ENCODE measurements around the gene SEC63.
A peak's percentile ranks its signal among the peaks of the same experiment; 100 is the strongest.

Gene SEC63

DNA sequence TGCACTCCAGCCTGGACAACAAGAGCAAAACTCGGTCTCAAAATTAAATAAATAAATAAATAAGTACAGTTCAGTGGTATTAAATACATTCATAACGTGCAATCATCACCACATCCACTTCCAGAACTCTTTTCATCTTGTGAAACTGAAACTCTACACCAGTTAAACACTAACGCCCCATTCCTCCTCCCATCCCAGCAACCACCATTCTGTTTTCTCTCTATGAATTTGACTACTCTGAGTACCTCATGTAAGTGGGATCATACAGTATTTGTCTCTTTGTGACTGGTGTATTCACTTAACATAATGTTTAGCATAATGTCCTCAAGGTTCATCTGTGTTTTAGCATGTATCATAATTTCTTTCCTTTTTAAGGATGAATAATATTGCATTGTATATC lies 104.8 kb downstream of the SEC63 start:
- DNase-seq: no peak

DNA sequence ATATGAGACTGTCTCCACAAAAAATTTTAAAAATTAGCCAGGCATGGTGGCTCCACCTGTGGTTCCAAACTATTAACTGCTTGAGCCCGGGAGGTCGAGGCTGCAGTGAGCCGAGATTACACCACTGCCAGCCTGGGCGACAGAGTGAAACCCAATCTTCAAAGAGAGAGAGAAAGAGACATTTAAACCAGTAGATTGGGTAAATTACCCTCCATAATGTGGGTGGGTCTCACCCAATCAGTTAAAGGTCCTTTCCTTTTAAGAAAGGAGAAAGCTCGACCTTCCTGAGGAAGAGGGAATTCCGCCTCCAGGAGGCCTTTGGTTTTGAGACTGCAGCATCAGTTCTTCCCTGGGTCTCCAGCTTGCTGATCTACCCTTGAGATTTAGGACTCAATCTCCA lies 108.7 kb downstream of the SEC63 start:
- no peak for DNase-seq

DNA sequence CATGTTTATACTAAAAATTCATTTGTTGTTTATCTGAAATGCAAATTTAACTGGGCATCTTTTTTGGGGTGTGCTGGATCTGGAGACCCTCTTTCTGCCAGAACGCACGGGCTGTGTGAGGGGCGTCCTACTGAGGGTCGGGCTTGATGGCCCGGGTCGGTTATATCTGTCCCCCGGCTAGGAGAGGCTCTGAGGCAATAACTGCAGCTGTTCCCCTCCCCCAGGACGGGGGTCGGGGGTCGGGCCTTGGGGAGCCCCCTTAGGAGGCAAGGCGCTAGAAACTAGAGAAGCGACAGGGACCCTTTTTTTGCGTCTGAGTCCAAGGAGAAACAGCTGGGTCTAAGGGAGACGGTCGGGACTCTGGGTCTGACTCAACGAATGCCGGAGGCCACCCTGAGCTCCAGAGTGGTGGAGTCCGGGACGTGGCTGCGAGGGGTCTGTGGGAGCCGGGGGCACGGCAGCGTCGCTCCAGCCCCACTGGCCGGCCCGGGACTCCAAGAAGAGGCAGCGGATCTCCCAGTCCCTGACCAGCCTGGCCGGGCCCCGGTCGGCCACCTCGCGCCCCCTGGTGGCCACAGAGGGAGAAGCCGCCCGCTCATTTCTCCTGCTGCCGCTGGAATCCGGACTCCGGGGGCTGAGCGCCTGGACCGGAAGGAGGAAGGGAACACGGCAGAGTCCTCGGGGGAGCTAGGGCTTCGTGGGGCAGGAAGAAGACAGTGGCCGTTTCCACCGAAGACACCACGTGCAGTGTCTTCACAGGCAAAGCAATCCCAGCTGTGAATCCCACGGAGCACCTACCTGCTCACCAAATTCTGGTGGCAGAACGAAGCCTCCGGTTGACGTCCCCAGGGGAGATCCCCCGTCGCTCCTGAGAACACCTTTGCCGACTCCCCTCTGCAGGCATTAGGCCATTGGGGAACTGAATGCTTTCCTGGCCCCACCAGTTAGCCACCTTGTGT lies 109.9 kb downstream of the SEC63 start:
- peak; percentile 78 for DNase-seq

DNA sequence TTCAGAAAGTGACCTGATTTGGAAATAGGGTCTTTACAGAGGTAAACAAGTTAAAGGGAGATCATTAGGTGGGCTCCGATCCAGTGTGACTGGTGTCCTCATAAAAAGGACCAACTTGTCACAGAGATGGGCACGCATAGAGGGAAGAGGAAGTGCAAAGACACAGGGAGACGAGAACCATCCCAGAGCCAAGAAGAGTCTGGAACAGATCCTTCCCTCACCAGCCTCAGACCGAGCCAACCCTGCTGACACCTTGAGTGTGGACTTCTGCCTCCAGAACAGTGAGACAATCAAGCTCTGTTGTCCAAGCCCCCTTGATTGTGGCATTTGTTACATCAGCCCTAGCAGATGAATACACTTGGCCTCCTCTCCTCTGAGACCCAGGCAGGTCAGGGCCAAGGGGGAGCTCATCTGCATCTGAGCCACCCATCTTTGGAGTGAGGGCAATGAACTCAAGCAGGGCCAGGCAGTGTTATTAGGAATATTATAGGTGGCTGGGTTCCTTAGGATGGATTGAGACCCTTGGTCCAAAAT lies 111.7 kb downstream of the SEC63 start:
- DNase-seq: no peak

DNA sequence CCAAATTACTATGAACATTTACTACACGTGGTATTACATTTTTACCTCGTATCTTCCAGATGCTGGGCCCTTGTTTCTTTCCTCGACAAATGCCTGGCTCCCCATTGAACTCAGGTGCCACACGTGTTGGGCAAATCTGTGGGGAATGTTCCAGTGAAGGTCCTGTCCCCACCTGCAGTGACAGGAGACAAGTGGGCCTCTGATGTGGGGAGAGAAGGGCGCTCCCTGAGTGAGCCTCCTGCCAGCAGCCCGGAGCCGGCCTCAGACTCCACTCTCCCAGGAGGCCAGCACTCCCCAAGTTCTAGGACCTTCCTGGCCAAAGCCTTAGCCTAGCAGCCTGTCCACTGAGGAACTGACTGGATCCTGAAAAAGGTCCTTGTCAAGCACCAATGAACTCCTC lies 112.2 kb downstream of the SEC63 start:
- DNase-seq: no peak

DNA sequence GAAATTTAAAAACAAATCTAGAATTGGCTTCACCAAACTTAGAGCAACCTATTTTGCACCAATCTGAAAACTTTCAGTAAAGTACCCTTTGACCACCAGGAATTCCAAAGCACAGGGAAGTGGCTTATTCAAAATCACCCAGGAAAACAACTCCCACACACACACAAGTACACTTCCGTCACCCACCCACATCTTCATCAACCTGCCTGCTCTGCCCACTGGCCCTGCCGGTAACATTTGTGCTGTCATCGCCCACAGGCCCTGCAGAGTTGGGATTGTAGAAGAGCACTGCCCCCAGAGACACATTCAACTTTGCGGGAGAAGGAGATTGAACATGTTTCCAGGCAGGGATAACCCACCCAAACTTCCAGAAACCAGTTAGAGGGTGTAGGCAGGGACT lies 114.6 kb downstream of the SEC63 start:
- DNase-seq: peak; percentile 40

DNA sequence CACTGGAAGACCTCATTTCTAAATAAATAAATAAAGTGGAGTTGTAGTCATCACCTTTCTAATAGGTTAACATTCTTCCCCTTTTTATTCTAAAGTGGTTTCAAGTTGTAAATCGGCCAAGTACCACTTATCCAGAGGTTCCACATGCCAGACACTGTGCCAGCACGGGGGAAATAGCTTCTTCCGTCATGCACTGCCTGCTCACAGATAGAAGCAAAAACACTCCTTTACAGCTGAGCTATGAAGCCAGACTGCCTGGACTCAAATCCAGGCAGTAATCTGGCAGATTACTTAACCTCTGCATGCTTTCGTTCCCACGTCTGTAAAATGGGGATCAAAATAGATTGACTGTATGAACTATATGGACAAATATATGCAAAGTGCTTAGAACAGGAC lies 116.7 kb downstream of the SEC63 start:
- no peak for DNase-seq

DNA sequence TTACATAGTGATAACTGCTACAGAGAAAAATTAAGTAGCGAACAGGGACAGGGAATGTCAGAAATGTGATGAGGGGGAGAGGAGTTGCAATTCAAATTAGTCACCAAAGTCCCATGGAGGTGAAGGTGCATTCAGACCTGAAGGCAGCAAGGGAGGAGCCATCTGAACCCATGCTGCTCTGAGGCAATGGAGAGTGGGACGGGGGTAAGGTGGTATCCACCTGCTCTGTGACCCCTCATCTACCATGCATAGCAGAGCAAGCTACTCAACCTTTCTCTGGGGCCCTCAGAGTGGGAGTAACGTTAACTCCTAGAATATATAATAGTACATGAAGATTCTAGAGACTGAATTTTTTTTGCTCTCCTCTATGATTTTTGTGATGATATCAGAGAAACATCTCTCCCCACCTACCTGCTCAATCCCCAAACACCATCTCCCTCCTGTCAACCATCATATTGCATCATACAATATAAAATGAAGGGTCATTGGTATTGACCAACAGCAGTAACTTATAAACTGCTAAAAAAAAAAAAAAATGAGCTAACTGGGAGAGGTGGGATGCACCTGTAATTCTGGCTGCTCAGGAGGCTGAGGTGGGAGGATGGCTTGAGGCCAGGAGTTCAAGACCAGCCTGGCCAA lies 117.3 kb downstream of the SEC63 start:
- DNase-seq: no peak

DNA sequence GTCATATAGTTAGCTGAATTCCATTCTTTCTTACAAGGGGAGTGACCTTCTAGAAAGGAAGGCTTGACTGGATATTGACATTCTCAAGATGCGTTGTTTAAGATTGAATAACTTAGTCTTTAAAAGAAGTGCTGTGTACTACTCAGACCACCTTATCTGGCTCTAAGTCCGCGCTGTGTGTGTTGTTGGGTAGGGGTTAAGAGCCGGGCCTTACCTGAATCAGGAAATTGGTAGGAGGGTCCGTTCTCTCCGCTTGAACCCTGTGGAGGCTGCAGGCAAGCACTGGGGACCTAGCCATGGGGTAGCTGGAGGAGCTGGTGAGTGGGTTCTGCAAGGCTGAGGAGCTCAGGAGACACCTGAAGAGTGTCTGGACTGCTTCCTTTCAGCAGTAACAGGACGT lies 124.9 kb downstream of the SEC63 start:
- DNase-seq: no peak

DNA sequence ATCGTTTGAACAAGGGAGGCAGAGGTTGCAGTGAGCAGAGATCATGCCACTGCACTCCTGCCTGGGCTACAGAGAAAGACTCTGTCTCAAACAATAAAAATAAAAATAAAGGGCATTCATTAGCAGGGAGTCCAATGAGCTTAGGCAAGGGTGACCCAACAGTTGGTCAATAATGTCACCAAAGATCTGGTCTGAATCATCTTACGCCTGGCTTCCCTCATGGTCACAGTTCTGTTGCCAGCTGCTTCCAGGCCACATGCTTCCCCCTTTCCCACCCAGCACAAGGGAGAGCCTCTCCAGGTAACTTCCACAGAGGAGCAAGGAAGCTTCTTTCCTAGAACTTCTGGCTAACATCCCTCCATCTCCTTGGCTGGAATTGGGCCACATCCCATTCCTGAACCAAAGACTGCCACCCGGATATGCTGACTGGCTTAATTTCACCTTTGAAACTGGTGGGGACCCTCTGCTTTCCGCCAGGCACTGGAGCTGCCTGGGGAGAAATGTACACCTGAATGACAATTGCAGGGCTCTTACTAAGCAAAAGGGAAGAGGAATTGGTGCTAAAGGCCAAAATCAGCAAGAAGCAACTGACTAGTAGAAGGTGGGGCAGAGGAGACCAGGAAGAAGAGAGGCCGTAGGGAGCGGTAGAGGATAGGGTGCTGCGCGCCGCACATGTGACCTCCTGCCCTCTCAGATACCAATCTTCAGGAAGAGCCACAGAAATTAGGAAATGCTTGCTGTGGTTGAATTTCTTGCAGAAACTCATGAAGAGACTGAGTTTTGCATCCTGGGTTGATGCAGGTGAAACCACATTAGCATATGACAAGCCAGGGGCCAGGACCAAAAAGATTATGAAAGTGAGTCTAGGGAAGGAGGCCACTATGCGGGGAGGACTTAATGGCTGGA lies 125.6 kb downstream of the SEC63 start:
- DNase-seq: no peak

DNA sequence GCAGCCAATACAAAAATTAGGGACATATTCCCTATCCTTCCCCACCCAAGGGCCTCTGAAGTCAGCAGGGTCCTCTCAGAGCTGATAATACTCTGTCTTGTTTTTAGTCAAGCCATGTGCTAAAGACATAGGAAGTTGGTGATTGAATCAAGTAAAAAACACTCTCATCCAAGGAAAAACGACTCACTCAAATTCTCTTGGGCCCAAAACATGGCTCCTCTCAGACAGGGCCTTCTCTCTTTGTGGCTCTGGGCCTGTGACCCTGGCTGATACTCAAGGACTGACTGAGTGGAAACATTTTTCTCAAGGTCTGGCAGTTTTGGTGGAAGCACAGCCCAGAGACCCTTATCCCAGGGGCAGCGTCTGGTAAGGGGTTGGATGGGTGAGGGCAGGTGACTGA lies 127.9 kb downstream of the SEC63 start:
- DNase-seq: no peak

DNA sequence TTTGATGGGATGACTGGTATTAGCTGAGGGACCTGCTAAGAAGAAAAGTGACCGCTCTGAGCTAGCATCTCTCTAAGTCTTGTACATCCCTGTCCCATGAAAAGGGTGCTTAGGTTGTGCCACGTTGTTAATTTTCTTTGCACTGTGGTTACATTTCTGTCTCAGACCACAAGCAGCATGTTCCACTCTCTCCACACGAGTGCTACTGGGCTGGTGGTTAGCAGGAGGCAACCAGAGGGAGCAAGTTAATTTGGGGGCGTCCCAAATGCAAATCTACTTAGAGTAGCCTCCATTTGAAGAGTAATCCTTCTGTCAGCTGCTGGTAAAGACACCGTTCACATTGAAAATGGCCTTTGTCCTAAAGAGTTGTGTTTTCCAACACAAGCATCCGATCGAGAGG lies 130.5 kb downstream of the SEC63 start:
- DNase-seq: no peak

DNA sequence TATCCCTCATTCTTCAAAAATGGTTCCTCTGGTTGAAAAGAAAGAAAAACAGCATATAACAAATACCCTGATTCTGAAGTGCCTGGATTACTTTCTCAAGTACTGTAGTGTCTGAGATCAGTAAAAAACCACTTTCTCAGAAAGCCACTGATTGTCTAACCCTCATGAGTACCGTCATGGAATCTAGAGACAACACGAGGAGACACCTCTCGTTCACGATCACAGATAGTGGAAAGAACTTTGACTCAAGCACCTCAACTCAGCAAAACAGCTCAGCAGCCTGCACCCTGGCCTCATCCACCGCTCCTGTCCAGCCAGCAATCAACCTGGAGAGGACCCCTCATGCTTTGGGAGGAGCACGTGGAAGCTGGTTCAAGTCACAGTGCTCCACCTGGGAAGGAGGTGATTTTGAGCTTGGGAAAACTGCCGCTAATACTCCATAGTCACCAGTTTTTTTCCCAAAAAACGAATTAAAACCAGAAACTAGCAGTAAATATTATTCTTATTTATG lies 134.9 kb downstream of the SEC63 start:
- peak; percentile 60 for DNase-seq

DNA sequence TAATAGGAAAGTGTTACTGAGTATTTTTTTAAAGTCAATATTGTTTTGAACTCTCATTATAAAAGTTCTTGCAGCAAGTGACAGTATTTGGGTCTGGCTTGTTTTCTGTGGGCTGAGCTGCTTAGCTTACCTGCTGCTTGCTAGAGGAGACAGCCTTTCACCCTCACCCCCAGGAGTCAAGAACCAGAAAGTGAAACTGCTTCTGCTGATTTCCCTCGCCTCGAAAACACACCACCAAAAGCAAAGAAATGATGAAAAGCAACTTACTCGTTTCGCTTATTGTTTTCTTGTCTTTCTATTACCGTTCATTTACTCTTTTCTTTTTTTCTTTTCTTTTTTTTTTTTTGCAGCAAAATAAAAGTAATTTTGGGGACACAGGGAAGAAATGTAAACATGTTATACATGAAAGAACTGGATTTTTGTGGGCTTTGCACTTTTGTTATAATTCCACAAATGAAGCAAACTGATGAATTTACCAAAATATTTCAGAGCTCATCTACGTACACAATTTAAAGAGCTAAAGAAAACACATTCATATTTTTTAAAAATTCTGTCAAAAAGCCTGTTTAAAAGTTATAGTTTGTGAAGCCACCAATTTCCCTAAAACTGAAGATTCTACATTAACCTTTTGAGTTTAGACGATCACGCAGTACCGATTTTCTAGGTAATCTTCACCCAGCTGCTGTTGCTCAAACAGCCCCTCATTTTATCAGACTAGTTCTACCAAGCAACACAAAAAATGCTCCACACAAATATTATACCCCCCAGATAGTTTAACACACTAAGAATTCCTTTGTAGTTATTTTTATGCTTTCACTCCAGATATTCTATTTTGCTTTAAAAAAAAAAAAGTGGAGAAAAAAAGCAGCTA lies 135.6 kb downstream of the SEC63 start:
- peak; percentile 63 for DNase-seq

DNA sequence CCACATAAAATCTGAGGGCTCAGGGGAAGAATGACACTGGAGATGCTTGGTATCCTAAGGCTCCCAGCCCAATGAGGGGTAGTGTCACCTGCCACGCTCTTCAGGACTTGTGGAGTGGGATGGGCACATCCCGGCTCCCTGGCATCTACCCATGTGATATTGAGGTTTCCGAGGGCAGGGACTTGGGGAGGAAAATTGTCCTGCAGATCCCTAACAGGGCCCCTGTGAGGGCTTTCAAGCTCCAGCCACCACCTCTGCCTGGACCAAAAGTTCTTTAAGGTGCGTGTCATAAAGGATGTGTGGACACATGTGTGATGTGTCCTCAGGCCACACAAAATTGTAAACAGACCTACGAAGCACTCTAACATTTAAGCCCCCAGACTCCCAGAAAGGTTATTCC lies 136.4 kb downstream of the SEC63 start:
- no peak for DNase-seq

DNA sequence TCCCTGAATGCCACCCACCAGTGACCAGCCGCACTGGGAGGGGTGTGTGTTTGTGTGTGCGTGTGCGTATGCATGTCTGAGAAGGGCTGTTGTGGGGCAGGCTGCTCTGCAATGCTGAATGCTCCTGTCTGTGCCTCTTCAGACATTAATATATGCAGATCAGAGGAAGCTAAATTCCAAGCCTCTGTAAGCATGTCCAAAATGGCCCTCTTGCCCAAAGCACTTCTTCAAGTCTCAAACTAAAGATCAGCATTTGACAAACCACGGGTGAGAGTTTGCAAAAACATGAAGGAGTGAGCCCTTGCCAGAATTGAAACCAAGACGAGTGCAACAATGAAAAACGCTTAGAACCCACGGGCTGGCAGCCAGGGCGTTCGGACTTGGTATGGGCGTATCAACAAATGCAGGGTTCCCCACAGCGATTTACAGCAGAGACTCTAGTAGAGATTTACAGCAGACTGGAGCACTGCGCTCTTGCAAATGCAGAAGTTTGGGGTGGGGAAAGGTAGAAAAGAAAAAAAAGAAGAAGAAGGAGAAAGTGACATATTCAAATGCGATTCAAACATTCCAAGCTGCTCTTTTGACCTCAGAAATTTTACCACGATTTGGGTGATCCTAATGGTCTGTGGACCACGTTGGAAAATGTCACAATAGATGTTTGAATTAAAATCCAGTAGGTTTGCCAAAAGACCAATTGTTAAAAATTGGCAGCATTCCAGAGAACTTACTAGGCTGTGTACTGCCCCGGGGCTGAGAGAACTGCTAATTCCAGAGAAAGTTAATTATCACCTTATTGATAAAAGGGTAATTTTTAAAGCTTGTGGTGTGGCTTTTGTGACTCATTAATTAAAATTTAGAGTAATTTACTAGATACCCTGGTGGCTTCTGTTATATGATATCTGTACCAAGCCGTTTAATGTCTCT lies 137.4 kb downstream of the SEC63 start:
- peak; percentile 51 for DNase-seq

DNA sequence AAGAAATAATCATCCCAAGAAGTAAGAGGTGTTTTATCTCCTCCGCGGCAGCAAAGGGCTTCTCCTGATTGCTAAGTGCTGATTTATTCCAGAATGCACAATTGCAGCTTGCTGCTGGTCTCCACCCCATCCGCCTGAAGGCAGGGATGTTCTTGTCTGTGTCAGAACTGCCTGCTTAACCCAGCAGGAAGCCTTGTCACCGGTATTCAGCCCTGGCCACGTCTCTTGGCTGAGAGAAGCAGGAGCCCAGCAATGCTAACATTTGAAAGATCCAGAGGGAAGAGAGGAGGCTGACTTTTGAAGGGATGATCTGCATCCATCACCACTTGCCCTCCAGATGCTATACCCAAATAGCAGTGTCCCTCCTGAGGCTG lies 138.1 kb downstream of the SEC63 start:
- peak; percentile 21 for DNase-seq

DNA sequence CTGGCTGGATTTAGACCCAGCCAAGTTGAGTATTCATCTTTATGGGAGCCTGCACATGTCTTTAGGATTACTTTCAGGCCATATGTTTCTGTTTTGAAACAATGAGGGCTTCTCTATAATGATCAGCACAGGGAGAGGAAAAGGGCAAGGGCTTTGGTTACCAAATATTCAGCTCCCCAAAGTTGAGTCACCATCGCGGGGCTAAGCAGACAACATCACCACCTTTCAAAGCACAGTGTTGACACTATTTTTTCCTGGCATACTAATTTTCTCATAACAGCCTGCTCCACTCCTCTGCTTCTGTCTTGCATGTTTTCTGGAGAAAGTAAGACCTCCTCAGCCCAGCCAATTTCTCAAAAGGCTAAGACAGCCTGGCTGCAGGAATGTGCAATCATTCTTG lies 138.8 kb downstream of the SEC63 start:
- DNase-seq: peak; percentile 43

DNA sequence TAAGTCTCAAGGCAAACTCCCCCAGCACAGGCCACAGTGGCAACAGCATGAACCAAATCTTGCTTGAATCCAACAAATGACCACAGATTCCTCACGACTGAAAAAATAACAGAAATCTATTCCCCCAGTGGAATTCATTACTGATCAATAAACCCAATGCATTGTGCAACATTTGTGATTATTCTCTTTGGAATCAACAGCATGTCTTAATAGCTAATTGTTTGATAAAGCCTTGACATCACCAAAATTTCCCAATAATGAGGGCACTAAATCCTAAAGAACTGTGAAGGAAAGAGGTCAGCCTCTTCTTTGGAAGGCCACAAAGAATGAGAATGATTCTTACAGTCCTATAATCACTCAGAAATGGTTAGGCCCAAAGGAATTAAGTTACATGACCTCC lies 139.7 kb downstream of the SEC63 start:
- no peak for DNase-seq

DNA sequence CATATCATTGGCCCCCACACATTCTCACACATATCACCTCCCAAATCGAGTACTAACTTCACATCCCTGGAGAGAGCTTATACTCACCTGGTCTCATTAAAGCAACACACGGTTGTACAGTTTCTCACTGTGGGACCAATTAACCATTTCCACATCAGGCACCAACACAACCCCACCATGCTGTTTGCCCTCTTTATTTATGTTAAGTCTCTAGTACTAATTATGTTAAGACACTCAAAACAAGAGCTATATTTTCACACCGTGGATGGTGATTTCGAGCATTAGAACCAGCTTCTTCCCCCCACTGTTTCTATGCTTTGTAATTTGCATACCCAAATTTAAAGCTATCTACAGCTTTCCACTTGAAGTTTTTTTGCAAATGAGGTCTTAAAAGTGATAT lies 140.2 kb downstream of the SEC63 start:
- DNase-seq: no peak
